GM21737 (cell line): ENCODE data around the gene SMARCA4.
A peak's percentile ranks its signal among the peaks of the same experiment; 100 is the strongest.
"Not testable (repeated sequence)": the region's sequence is repeated elsewhere in the genome, so short reads cannot be mapped to it uniquely, and the experiment has no call there.

ENCODE experiments used
- ATAC-seq: cut with Tn5 transposase; IDR thresholded peaks from one replicate; pipeline ENCODE4 v1.9.1; 2021; ENCODE audit warnings: mild to moderate bottlenecking, moderate library complexity; ENCODE audit not compliant: unreplicated experiment

SMARCA4 gene

GRCh38 chr19:10928563-10929401 is 32.0 kb upstream of the SMARCA4 start, which contains the start of the genes TIMM29 and YIPF2:
Gene TIMM29 (plus strand): TSS chr19:10928811. CDS start chr19:10928823, 12 bp downstream.
Gene YIPF2 (minus strand): TSS chr19:10928639. CDS start chr19:10928410, 229 bp downstream.
- ATAC-seq = peak; percentile 69

GRCh38 chr19:10929402-10929794 is 31.4 kb upstream of the SMARCA4 start:
- ATAC-seq = no peak

GRCh38 chr19:10935371-10936059 is 25.3 kb upstream of the SMARCA4 start:
- ATAC-seq = no peak

GRCh38 chr19:10936661-10937084 is 24.2 kb upstream of the SMARCA4 start:
- no peak for ATAC-seq

- ATAC-seq = not testable (repeated sequence)
These were observed 19.2 kb upstream of the SMARCA4 start for GRCh38 chr19:10941649-10942048.

- ATAC-seq = not testable (repeated sequence)
These were observed 17.4 kb upstream of the SMARCA4 start for GRCh38 chr19:10943412-10943811.

GRCh38 chr19:10945264-10945663 is 15.6 kb upstream of the SMARCA4 start:
- no peak for ATAC-seq

GRCh38 chr19:10946958-10947657 is 13.7 kb upstream of the SMARCA4 start:
- no peak for ATAC-seq

GRCh38 chr19:10952809-10953208 is 8.0 kb upstream of the SMARCA4 start:
- ATAC-seq = no peak

GRCh38 chr19:10959277-10959968 is 1.4 kb upstream of the SMARCA4 start:
- ATAC-seq = not testable (repeated sequence)

- peak; percentile 31 for ATAC-seq
These were observed 437 bp downstream of the SMARCA4 start for GRCh38 chr19:10961073-10961860.

GRCh38 chr19:10962863-10963262 is 2.0 kb downstream of the SMARCA4 start:
- no peak for ATAC-seq

GRCh38 chr19:10963865-10964264 is 3.0 kb downstream of the SMARCA4 start:
- no peak for ATAC-seq

- no peak for ATAC-seq
These were observed 4.1 kb downstream of the SMARCA4 start for GRCh38 chr19:10964903-10965302.

- no peak for ATAC-seq
These were observed 4.6 kb downstream of the SMARCA4 start for GRCh38 chr19:10965398-10965797.

GRCh38 chr19:10966809-10967208 is 6.0 kb downstream of the SMARCA4 start:
- no peak for ATAC-seq

GRCh38 chr19:10968527-10969135 is 7.8 kb downstream of the SMARCA4 start:
- peak; percentile 39 for ATAC-seq

GRCh38 chr19:10971107-10971726 is 10.4 kb downstream of the SMARCA4 start:
- ATAC-seq = no peak
